ENCODE measurements around the gene ZCCHC17. TPM values are rescaled to one million over a fixed set of nuclear protein-coding genes. Genes with fewer than 3 reads are reported as not detected.
A peak's percentile ranks its signal among the peaks of the same experiment; 100 is the strongest.

ZCCHC17 gene
- total RNA-seq, 1 donor from 2014 or later = 31.3 TPM

DNA sequence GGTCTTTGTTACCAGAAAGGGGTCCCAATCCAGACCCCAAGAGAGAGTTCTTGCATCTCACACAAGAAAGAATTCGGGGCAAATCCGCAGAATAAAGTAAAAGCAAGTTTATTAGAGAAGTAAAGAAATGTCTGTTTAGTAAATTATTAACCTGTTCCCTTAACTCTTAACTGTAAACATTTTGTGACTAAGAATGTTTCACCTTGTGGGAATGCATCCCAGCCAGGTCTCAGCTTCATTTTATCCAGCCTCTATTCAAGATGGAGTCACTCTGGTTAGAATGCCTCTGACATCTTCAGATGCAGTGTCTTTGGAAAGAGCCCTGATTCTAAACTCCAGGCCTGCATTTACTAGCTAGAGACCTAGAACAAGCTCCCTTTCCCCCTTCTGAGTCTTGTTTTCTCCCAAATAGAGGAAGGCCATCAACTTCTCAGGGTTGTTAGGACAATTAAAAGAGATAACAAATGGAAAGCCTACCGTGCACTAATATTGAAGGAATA, 80.6 kb downstream of the ZCCHC17 start:
- H3K9me3 Mint-ChIP-seq (ENCODE audit: low read depth) = no peaks in the 10 kb centered on the region
- H3K4me1 Mint-ChIP-seq (ENCODE audit: low read depth) = peaks cover 13% of the 10 kb centered on the region
- no peak for DNase-seq (ENCODE audit: low spot score, unreplicated experiment)
- TF ChIP-seq, protein P1, sequence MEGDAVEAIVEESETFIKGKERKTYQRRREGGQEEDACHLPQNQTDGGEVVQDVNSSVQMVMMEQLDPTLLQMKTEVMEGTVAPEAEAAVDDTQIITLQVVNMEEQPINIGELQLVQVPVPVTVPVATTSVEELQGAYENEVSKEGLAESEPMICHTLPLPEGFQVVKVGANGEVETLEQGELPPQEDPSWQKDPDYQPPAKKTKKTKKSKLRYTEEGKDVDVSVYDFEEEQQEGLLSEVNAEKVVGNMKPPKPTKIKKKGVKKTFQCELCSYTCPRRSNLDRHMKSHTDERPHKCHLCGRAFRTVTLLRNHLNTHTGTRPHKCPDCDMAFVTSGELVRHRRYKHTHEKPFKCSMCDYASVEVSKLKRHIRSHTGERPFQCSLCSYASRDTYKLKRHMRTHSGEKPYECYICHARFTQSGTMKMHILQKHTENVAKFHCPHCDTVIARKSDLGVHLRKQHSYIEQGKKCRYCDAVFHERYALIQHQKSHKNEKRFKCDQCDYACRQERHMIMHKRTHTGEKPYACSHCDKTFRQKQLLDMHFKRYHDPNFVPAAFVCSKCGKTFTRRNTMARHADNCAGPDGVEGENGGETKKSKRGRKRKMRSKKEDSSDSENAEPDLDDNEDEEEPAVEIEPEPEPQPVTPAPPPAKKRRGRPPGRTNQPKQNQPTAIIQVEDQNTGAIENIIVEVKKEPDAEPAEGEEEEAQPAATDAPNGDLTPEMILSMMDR (IDR thresholded peaks at IDR 0.05; ENCODE audit: unreplicated experiment) = no peak
- H3K4me3 Mint-ChIP-seq (ENCODE audit: low read depth) = no peak overlapping the region
- peaks cover 11% of the 10 kb centered on the region for H3K27me3 Mint-ChIP-seq
- H3K36me3 Mint-ChIP-seq (ENCODE audit: insufficient read depth) = no peaks in the 10 kb centered on the region
- H3K27ac Mint-ChIP-seq = no peak overlapping the region

DNA sequence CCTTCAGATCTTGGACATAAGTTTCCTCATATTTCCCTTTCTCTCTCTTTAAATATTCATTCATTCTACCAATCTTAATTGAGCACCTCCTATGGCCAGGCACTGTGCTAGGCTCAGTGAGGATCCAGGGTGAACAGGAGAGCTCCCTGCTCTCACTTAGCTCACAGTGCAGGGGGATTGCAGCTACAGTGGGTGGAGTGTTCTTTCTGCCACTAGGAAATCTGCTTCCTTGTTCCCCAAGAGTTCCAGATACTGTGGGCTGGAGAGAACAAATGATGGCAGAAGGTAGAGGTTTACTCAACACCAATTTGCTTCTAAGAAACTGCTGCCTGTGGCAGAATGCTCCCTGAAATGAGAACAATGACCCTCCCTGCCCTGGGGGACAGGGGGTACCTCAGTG, 81.2 kb downstream of the ZCCHC17 start:
- TF ChIP-seq, protein P1 (IDR thresholded peaks at IDR 0.05; ENCODE audit: unreplicated experiment) = no peak
- H3K4me1 Mint-ChIP-seq (ENCODE audit: low read depth) = peaks cover 9% of the 10 kb centered on the region
- H3K27ac Mint-ChIP-seq = no peak overlapping the region
- no peak for DNase-seq (ENCODE audit: low spot score, unreplicated experiment)
- peaks cover 10% of the 10 kb centered on the region for H3K27me3 Mint-ChIP-seq
- H3K36me3 Mint-ChIP-seq (ENCODE audit: insufficient read depth) = no peaks in the 10 kb centered on the region
- no peaks in the 10 kb centered on the region for H3K9me3 Mint-ChIP-seq (ENCODE audit: low read depth)
- H3K4me3 Mint-ChIP-seq (ENCODE audit: low read depth) = no peak overlapping the region

DNA sequence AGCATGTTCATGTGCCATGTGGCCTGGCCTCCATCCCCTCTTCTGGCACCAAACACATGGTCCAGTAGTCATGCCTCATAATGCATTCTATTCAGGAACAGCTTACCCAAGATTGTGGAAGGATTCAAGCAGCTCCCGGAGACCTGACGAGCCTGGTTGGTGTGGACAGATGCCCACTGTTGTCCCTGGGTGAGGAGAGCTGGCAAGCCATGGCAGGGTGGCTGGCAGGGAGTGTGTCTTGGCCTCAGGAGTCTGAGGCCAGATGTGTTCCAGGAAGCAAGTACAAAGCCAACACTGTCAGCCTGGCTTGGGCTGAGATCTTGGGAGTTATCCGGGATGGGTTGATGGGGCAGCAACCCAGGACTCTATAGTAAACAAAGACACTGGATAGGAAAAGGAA, 83.3 kb downstream of the ZCCHC17 start:
- peaks cover 2% of the 10 kb centered on the region for H3K4me1 Mint-ChIP-seq (ENCODE audit: low read depth)
- no peaks in the 10 kb centered on the region for H3K9me3 Mint-ChIP-seq (ENCODE audit: low read depth)
- TF ChIP-seq, protein P1 (IDR thresholded peaks at IDR 0.05; ENCODE audit: unreplicated experiment) = no peak
- no peak overlapping the region for H3K4me3 Mint-ChIP-seq (ENCODE audit: low read depth)
- no peak for DNase-seq (ENCODE audit: low spot score, unreplicated experiment)
- H3K27ac Mint-ChIP-seq = no peak overlapping the region
- no peaks in the 10 kb centered on the region for H3K36me3 Mint-ChIP-seq (ENCODE audit: insufficient read depth)
- peaks cover 10% of the 10 kb centered on the region for H3K27me3 Mint-ChIP-seq

DNA sequence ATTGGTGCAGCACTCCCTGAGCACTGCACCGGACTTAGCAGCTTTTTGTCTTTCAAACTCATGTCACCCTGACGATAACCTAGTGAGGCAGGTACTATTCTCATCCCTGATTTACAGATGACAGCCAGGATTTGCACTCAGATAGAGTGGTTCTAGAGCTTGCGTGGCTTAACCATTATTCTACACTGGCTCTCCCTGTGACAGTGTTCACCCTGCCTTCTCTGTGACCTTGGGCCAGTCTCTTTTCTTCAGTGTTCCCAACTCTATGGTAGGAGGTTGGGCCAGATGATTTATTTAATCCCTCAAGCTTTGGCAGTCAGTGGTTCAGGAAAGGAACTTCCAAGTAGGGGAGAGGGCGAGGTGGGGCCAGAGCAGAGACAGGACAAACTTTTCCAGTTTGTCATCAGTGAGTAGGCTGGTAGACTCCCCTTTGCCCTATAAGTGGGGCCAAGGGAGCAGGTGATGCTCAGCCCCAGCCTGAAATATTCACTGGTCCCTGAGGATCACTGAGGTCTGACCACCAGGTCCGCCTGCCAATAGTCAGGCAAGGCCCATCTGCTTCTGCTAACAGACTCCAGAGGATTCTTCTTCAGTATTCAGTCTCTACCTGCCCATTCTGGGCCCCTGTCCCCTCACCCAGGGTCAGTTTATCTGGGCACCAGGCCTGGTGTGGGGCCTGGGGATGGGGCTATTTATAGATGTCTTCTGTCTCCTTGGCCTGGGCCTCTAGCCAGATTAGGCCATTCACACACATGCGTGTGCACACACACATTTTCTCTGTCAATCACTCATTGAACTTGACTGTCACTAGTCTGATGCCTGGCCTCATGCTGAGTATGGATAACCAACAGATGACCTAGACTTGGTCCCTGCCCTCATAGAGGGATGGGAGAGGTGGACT, 84.8 kb downstream of the ZCCHC17 start:
- TF ChIP-seq, protein P1 (IDR thresholded peaks at IDR 0.05; ENCODE audit: unreplicated experiment) = no peak
- Mint-ChIP-seq H3K4me3 (ENCODE audit: low read depth) (no peak overlapping the region), H3K4me1 (ENCODE audit: low read depth) (peaks cover 2% of the 10 kb centered on the region), H3K9me3 (ENCODE audit: low read depth) (no peaks in the 10 kb centered on the region), H3K36me3 (ENCODE audit: insufficient read depth) (no peaks in the 10 kb centered on the region), H3K27ac (no peak overlapping the region), H3K27me3 (peaks cover 16% of the 10 kb centered on the region)
- no peak for DNase-seq (ENCODE audit: low spot score, unreplicated experiment)

DNA sequence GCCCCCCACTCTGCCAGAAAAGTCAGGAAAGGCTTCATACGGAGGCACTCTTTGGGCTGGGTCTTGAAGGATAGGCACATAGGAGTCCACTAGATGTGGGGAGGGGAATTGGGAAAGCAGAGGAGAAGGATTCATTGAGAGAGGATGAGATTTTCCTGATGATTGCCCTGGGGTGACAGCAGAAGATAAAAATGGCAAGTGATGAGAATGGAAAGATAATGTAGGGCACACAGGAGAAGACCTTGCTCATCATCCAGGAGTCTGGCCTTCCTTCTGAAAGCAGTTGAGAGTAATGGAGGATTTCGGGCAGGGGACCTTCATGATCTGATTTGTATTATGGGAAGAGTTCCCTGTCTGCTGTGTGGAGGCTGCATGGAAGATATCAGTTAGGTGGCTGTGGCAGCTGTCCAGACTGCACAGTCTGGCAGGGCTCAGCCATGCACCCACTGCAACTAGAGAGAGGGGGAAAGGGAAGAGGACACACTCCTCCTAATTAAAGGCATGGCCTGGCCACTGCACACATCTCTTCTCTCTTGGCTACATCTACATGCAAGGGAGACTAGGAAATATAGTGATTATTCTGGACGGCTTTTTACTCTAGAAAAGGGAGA, 85.7 kb downstream of the ZCCHC17 start:
- no peaks in the 10 kb centered on the region for H3K9me3 Mint-ChIP-seq (ENCODE audit: low read depth)
- no peaks in the 10 kb centered on the region for H3K36me3 Mint-ChIP-seq (ENCODE audit: insufficient read depth)
- H3K27me3 Mint-ChIP-seq = peaks cover 16% of the 10 kb centered on the region
- H3K27ac Mint-ChIP-seq = peak overlapping the region; percentile 7
- no peak for DNase-seq (ENCODE audit: low spot score, unreplicated experiment)
- H3K4me1 Mint-ChIP-seq (ENCODE audit: low read depth) = no peaks in the 10 kb centered on the region
- TF ChIP-seq, protein P1 (IDR thresholded peaks at IDR 0.05; ENCODE audit: unreplicated experiment) = no peak
- H3K4me3 Mint-ChIP-seq (ENCODE audit: low read depth) = no peak overlapping the region

All from progenitor cell of endocrine pancreas (in vitro differentiated cells).